ENCODE data around the gene BMS1.
"Not testable (repeated sequence)": the region's sequence is repeated elsewhere in the genome, so short reads cannot be mapped to it uniquely, and the experiment has no call there.

The BMS1 gene

GRCh38 chr10:42866115-42866995, 83.8 kb downstream of the BMS1 start:
- DNase-seq (ENCODE audit: low read depth in 2 of 2) = peak; percentile 21 to 35

GRCh38 chr10:42867571-42867970, 85.0 kb downstream of the BMS1 start:
- DNase-seq (ENCODE audit: low read depth in 2 of 2) = no peak

- no peak for DNase-seq (ENCODE audit: low read depth in 2 of 2)
Observed at GRCh38 chr10:42868530-42868929, 85.9 kb downstream of the BMS1 start.

- no peak for DNase-seq (ENCODE audit: low read depth in 2 of 2)
Observed at GRCh38 chr10:42869977-42870350, 87.4 kb downstream of the BMS1 start.

GRCh38 chr10:42871138-42871641, 88.6 kb downstream of the BMS1 start:
- DNase-seq (ENCODE audit: low read depth in 2 of 2) = not testable (repeated sequence)

GRCh38 chr10:42871823-42872222, 89.2 kb downstream of the BMS1 start:
- no peak for DNase-seq (ENCODE audit: low read depth in 2 of 2)

- no peak for DNase-seq (ENCODE audit: low read depth in 2 of 2)
Observed at GRCh38 chr10:42872865-42873435, 90.4 kb downstream of the BMS1 start.

GRCh38 chr10:42874713-42875387, 92.3 kb downstream of the BMS1 start:
- no peak for DNase-seq (ENCODE audit: low read depth in 2 of 2)

GRCh38 chr10:42875388-42875755, 92.8 kb downstream of the BMS1 start:
- no peak for DNase-seq (ENCODE audit: low read depth in 2 of 2)

GRCh38 chr10:42875798-42876341, 93.3 kb downstream of the BMS1 start:
- no peak for DNase-seq (ENCODE audit: low read depth in 2 of 2)

GRCh38 chr10:42876476-42876875, 93.9 kb downstream of the BMS1 start:
- no peak for DNase-seq (ENCODE audit: low read depth in 2 of 2)

- DNase-seq (ENCODE audit: low read depth in 2 of 2) = no peak
Observed at GRCh38 chr10:42876945-42877344, 94.3 kb downstream of the BMS1 start.

- DNase-seq (ENCODE audit: low read depth in 2 of 2) = no peak
Observed at GRCh38 chr10:42877496-42878030, 95.0 kb downstream of the BMS1 start.

GRCh38 chr10:42878134-42878820, 95.7 kb downstream of the BMS1 start:
- no peak for DNase-seq (ENCODE audit: low read depth in 2 of 2)

GRCh38 chr10:42878821-42879195, 96.2 kb downstream of the BMS1 start:
- no peak for DNase-seq (ENCODE audit: low read depth in 2 of 2)

- no peak for DNase-seq (ENCODE audit: low read depth in 2 of 2)
Observed at GRCh38 chr10:42879380-42880254, 97.0 kb downstream of the BMS1 start.

GRCh38 chr10:42880255-42880620, 97.6 kb downstream of the BMS1 start:
- DNase-seq (ENCODE audit: low read depth in 2 of 2) = no peak

GRCh38 chr10:42882597-42882996, 100.0 kb downstream of the BMS1 start:
- no peak for DNase-seq (ENCODE audit: low read depth in 2 of 2)
